Measurements from ENCODE around the gene B4GAT1.

DNA sequence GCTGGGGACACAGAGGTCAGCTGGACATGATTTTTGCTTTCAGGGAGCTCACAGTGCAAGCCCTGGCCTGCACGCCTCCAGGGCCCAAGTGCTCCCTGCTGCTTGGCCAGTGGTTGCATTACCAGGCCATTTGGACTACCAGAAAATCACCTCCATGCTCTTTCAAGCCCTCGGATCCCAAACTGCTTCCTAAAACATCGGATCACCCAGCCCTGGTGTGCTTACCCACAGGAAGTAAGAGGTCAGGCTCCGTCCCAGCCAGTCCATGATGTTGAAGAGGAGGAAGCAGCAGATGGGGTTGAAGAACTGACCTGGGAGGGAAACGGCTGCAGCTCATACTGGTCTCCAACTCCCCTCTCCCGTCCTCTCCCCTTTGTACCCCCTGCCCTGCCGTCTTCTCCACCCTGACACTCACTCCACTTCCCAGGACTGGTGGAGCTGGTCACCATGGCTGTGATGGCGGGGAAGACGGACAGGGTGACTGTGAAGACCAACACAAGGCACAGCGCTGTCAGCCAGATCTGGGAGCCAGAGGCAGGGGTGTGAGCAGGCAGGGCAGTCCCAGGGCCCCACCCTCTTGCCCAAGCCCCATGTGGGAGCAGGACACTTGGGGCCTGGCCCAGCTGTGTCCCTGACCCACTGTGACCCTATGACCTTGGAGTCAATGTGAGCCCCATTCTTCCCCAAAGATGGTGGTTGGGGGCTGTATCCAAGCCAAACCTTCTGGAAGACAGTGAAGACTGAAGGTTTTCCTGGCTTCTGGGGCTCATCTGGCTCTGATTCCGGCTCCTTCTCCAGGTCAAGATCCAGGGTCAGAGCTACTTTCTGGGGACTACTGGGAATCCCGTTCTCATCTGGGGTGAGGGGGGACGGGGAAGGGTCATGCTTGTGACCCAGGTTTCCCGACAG, 18.5 kb upstream of the B4GAT1 start:
- TF ChIP-seq, protein P1, sequence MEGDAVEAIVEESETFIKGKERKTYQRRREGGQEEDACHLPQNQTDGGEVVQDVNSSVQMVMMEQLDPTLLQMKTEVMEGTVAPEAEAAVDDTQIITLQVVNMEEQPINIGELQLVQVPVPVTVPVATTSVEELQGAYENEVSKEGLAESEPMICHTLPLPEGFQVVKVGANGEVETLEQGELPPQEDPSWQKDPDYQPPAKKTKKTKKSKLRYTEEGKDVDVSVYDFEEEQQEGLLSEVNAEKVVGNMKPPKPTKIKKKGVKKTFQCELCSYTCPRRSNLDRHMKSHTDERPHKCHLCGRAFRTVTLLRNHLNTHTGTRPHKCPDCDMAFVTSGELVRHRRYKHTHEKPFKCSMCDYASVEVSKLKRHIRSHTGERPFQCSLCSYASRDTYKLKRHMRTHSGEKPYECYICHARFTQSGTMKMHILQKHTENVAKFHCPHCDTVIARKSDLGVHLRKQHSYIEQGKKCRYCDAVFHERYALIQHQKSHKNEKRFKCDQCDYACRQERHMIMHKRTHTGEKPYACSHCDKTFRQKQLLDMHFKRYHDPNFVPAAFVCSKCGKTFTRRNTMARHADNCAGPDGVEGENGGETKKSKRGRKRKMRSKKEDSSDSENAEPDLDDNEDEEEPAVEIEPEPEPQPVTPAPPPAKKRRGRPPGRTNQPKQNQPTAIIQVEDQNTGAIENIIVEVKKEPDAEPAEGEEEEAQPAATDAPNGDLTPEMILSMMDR (conservative IDR thresholded peaks at IDR 0.05; ENCODE audit: low read depth, low read length) = no peak
- TF ChIP-seq EZH2phosphoT487 (IDR thresholded peaks at IDR 0.05; ENCODE audit: borderline replicate concordance, low read length) = no peak
- TF ChIP-seq EZH2 (IDR thresholded peaks at IDR 0.05; ENCODE audit: low read length, unreplicated experiment) = no peak
